ENCODE measurements around the gene TUBA4B.

DNA sequence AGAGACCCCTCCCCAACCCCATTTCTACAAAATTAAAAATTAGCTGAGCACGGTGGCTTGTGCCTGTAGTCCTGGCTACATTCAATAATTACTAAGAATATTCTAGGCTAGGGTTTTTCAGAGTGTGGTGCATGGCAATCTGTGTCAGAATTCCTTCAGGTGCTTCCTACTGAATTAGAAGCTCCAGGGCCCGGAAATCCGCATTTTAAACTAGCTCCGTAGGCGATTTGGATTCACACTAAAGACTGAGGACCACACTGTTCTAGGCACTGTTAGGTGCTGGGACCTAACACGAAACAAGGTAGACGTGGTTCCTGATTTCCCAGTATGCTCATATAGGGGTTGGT, 47.1 kb upstream of the TUBA4B start:
- TF ChIP-seq, protein P1, sequence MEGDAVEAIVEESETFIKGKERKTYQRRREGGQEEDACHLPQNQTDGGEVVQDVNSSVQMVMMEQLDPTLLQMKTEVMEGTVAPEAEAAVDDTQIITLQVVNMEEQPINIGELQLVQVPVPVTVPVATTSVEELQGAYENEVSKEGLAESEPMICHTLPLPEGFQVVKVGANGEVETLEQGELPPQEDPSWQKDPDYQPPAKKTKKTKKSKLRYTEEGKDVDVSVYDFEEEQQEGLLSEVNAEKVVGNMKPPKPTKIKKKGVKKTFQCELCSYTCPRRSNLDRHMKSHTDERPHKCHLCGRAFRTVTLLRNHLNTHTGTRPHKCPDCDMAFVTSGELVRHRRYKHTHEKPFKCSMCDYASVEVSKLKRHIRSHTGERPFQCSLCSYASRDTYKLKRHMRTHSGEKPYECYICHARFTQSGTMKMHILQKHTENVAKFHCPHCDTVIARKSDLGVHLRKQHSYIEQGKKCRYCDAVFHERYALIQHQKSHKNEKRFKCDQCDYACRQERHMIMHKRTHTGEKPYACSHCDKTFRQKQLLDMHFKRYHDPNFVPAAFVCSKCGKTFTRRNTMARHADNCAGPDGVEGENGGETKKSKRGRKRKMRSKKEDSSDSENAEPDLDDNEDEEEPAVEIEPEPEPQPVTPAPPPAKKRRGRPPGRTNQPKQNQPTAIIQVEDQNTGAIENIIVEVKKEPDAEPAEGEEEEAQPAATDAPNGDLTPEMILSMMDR (IDR thresholded peaks at IDR 0.05) = no peak
- no peak for TF ChIP-seq POLR2A (IDR thresholded peaks at IDR 0.05)
- TF ChIP-seq POLR2AphosphoS5 (IDR thresholded peaks at IDR 0.05) = no peak

All from prostate gland (tissue), 2 donors.